ENCODE measurements around the gene ATP5PF. TPM values are rescaled to one million over a fixed set of nuclear protein-coding genes. Genes with fewer than 3 reads are reported as not detected.

The ATP5PF gene
- total and polyA plus RNA-seq, 2 of the 4 experiments (the other 2 are of a cell fraction), result 76.0 to 190 TPM

- CTCF ChIA-PET, result no interaction called here
- H3K4me3 ChIP-seq (ENCODE audit: insufficient read depth, low read depth, low read length), result no peak overlapping the region
- ATAC-seq (ENCODE audit: low read depth), result peak; percentile 22
- H4K20me1 ChIP-seq (ENCODE audit: insufficient read depth, low read length), result no peaks in the 10 kb centered on the region
- no CpG with 5 or more reads among the region's 9 CpGs for WGBS, 2 experiments (ENCODE audit: extremely low coverage in 2 of 2, insufficient read length in 1 of 2)
- POLR2A ChIA-PET (ENCODE audit: unreplicated experiment), result no interaction called here
- dilution Hi-C loops (cut with HindIII; ENCODE audit: low sequenced_read_pairs, unreplicated experiment), result no loop called here
- H3K4me1 ChIP-seq (ENCODE audit: control insufficient read depth, insufficient read depth, low read length), result peaks cover 2% of the 10 kb centered on the region; the same call in 1 of the 2 replicates
- intact Hi-C loops (cut with micrococcal nuclease), result no loop called here
- H2AFZ ChIP-seq (replicated peaks; ENCODE audit: low read length, poor library complexity), result no peak overlapping the region
- H3K36me3 ChIP-seq (ENCODE audit: control insufficient read depth, insufficient read depth, low read length), result no peaks in the 10 kb centered on the region
- in situ Hi-C loops (cut with MboI; ENCODE audit: low sequenced_read_pairs), result no loop called here
- no peak overlapping the region for H3K14ac ChIP-seq (replicated peaks; ENCODE audit: low read depth, low read length)
- H2AK5ac ChIP-seq (ENCODE audit: low read depth, low read length), result no peak overlapping the region
- H3K56ac ChIP-seq (ENCODE audit: extremely low read depth, insufficient read depth, low read length), result no peak overlapping the region
- no peak overlapping the region for H3K18ac ChIP-seq (ENCODE audit: low read depth, low read length)
- no peaks in the 10 kb centered on the region for H3K9me3 ChIP-seq (ENCODE audit: control insufficient read depth, insufficient read depth, low read length)
- H3K27me3 ChIP-seq (ENCODE audit: control insufficient read depth, insufficient read depth, low read length), result no peaks in the 10 kb centered on the region
- no peak for DNase-seq
- no peak overlapping the region; a peak in 2 of 4 replicates for H4K8ac ChIP-seq (ENCODE audit: low read depth in 2 of 2, low read length in 2 of 2)
- no peak overlapping the region for H3K4ac ChIP-seq (ENCODE audit: low read depth, low read length)
- H2BK15ac ChIP-seq (ENCODE audit: low read depth, low read length), result no peak overlapping the region
- no peak overlapping the region for H3K23ac ChIP-seq (ENCODE audit: low read depth, low read length)
- no peak overlapping the region for H4K91ac ChIP-seq (ENCODE audit: insufficient read depth, low read depth, low read length)
- H4K5ac ChIP-seq (ENCODE audit: low read depth, low read length), result no peak overlapping the region
- H3K4me2 ChIP-seq (ENCODE audit: low read depth, low read length), result no peak overlapping the region
- H3K79me1 ChIP-seq (ENCODE audit: low read depth in 1 of 2, low read length in 2 of 2), result no peaks in the 10 kb centered on the region
- no TSS peak for BruUV-seq (replicated peaks)
- H3K27ac ChIP-seq (ENCODE audit: insufficient read depth, low read length), result no peak overlapping the region
- H3K9ac ChIP-seq (ENCODE audit: low read depth, low read length), result no peak overlapping the region
- no peaks in the 10 kb centered on the region for H3K9me1 ChIP-seq (ENCODE audit: insufficient read depth, low read length)
- no peak overlapping the region for H2BK120ac ChIP-seq (ENCODE audit: low read depth, low read length)
- TF ChIP-seq POLR2A (IDR thresholded peaks at IDR 0.05; ENCODE audit: low read depth, low read length), result no peak
- TF ChIP-seq, protein P1, sequence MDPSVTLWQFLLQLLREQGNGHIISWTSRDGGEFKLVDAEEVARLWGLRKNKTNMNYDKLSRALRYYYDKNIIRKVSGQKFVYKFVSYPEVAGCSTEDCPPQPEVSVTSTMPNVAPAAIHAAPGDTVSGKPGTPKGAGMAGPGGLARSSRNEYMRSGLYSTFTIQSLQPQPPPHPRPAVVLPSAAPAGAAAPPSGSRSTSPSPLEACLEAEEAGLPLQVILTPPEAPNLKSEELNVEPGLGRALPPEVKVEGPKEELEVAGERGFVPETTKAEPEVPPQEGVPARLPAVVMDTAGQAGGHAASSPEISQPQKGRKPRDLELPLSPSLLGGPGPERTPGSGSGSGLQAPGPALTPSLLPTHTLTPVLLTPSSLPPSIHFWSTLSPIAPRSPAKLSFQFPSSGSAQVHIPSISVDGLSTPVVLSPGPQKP (IDR thresholded peaks at IDR 0.05; ENCODE audit: borderline replicate concordance, low read depth, low read length), result no peak
- TF ChIP-seq CHD1 (IDR thresholded peaks at IDR 0.05; ENCODE audit: low read depth, low read length), result no peak
- no peak for TF ChIP-seq RAD21 (IDR thresholded peaks at IDR 0.05; ENCODE audit: low read length)
- no peak for TF ChIP-seq CEBPB (IDR thresholded peaks at IDR 0.05; ENCODE audit: low read depth, low read length)
- no peak for TF ChIP-seq NFE2L2 (IDR thresholded peaks at IDR 0.05; ENCODE audit: low read depth, low read length)
- no peak for TF ChIP-seq RCOR1 (IDR thresholded peaks at IDR 0.05; ENCODE audit: insufficient replicate concordance, low read length)
- TF ChIP-seq USF2 (IDR thresholded peaks at IDR 0.05; ENCODE audit: low read depth, low read length), result no peak
- no peak for TF ChIP-seq MXI1 (IDR thresholded peaks at IDR 0.05; ENCODE audit: borderline replicate concordance, low read depth, low read length)
- TF ChIP-seq MAFK (IDR thresholded peaks at IDR 0.05; ENCODE audit: low read depth, low read length), result no peak
- no peak for TF ChIP-seq MAZ (IDR thresholded peaks at IDR 0.05; ENCODE audit: borderline replicate concordance, low read depth, low read length)
- H2BK20ac ChIP-seq (ENCODE audit: low read depth, low read length), result no peak overlapping the region
- H2AK9ac ChIP-seq (replicated peaks; ENCODE audit: low read depth, low read length, poor library complexity), result no peak overlapping the region
- peak overlapping the region; percentile 14 for H2BK5ac ChIP-seq (ENCODE audit: low read depth, low read length, poor library complexity, severe bottlenecking)
Measured at GRCh38 chr21:25688275-25689155, 46.2 kb downstream of the ATP5PF start.

Data from IMR-90 (cell line).